KMS-11 (cell line): Measurements from ENCODE around the gene NAGLU.

Source experiments
- H2AFZ ChIP-seq: fragments of 200-600 bp; sonication (generic); 2 replicates; pipeline ENCODE4 v1.6.1; 2016; ENCODE audit warnings: antibody characterized with exemption, mixed run types, low read depth
- H3K27ac ChIP-seq: fragments of 200-600 bp; sonication (generic); 2 replicates; pipeline ENCODE4 v1.6.1; 2016; ENCODE audit warnings: mild to moderate bottlenecking, mixed run types
- H3K27me3 ChIP-seq: fragments of 200-600 bp; sonication (generic); 2 replicates; pipeline ENCODE4 v1.6.1; 2017; ENCODE audit warnings: mild to moderate bottlenecking, low read depth, mixed run types, moderate library complexity; ENCODE audit not compliant: insufficient read depth
- H3K36me3 ChIP-seq: fragments of 200-600 bp; sonication (generic); 2 replicates; pipeline ENCODE4 v1.6.1; 2017; ENCODE audit warnings: mild to moderate bottlenecking, mixed run types; ENCODE audit not compliant: insufficient read depth
- H3K4me1 ChIP-seq: fragments of 200-600 bp; sonication (generic); 2 replicates; pipeline ENCODE4 v1.6.1; 2016; ENCODE audit warnings: mild to moderate bottlenecking, low read depth, mixed run types; ENCODE audit not compliant: poor library complexity, severe bottlenecking
- H3K4me2 ChIP-seq: fragments of 200-600 bp; sonication (generic); 2 replicates; pipeline ENCODE4 v1.7.0; 2016; ENCODE audit warnings: mild to moderate bottlenecking, mixed run types
- H3K4me3 ChIP-seq: fragments of 200-600 bp; sonication (generic); IDR thresholded peaks from 2 replicates; pipeline ENCODE4 v1.6.1; 2017; ENCODE audit warnings: low read depth, low read length, mixed read lengths; ENCODE audit not compliant: insufficient read depth
- H3K79me2 ChIP-seq: fragments of 200-600 bp; sonication (generic); 2 replicates; pipeline ENCODE4 v1.6.1; 2016; ENCODE audit warnings: low read depth, mixed run types; ENCODE audit not compliant: insufficient read depth
- H3K9ac ChIP-seq: fragments of 200-600 bp; sonication (generic); 2 replicates; pipeline ENCODE4 v1.6.1; 2016; ENCODE audit warnings: mild to moderate bottlenecking, mixed run types
- H4K20me1 ChIP-seq: fragments of 200-600 bp; sonication (generic); 2 replicates; pipeline ENCODE4 v1.6.1; 2016; ENCODE audit warnings: mild to moderate bottlenecking, mixed run types; ENCODE audit not compliant: insufficient read depth
- TF ChIP-seq, protein P1 (sequence below): fragments of 200-600 bp; sonication (generic); conservative IDR thresholded peaks from 2 replicates; pipeline ENCODE4 v1.6.1; 2017; ENCODE audit warnings: low read depth, mild to moderate bottlenecking, antibody characterized with exemption, low read length, moderate library complexity, mixed read lengths

NAGLU gene

DNA sequence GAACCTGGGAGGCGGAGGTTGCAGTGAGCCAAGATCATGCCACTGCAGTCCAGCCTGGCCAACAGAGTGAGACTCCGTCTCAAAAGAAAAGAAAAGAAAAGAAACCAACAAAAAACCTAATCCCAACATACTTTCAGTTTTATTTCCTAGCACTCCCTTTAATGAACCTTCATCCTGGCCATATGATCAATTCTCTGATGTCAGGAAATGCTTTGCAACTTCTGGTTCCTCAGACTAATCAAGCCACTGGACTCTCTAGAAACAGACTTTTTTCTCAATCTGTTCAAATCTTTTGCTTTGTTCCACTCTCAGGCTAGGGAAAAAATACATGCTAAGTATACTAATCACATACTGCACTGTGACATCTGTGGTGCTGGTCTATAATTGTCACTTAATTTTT is 54.8 kb downstream of the NAGLU start:
- Histone ChIP-seq H3K4me2 (no peak overlapping the region), H3K9ac (no peak overlapping the region), H3K79me2 (peaks cover 9% of the 10 kb centered on the region; the same call in 1 of the 2 replicates), H3K27ac (no peak overlapping the region), H3K36me3 (0 out of 2 replicates have a peak, but pooled peaks cover 4% of the 10 kb centered on the region), H3K27me3 (no peaks in the 10 kb centered on the region), H4K20me1 (no peaks in the 10 kb centered on the region), H3K4me1 (peaks cover 31% of the 10 kb centered on the region), H3K4me3 (no peak overlapping the region), H2AFZ (no peak overlapping the region)
- TF ChIP-seq, protein P1, sequence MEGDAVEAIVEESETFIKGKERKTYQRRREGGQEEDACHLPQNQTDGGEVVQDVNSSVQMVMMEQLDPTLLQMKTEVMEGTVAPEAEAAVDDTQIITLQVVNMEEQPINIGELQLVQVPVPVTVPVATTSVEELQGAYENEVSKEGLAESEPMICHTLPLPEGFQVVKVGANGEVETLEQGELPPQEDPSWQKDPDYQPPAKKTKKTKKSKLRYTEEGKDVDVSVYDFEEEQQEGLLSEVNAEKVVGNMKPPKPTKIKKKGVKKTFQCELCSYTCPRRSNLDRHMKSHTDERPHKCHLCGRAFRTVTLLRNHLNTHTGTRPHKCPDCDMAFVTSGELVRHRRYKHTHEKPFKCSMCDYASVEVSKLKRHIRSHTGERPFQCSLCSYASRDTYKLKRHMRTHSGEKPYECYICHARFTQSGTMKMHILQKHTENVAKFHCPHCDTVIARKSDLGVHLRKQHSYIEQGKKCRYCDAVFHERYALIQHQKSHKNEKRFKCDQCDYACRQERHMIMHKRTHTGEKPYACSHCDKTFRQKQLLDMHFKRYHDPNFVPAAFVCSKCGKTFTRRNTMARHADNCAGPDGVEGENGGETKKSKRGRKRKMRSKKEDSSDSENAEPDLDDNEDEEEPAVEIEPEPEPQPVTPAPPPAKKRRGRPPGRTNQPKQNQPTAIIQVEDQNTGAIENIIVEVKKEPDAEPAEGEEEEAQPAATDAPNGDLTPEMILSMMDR: no peak

DNA sequence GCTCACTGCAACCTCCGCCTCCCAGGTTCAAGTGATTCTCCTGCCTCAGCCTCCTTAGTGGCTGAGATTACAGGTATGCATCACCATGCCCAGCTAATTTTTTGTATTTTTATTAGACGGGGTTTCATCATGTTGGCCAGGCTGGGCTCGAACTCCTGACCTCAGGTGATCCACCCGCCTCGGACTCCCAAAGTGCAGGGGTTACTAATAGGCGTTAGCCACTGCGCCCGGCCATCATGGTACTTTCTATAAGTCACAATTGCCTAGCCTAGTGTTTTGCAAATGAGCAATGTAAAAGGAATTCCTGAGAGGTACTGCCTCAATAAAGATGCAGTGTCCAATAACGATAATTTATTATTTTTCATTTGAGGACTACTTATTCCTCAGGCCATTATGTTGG is 55.4 kb downstream of the NAGLU start:
- Histone ChIP-seq H3K36me3 (0 out of 2 replicates have a peak, but pooled peaks cover 4% of the 10 kb centered on the region), H3K4me1 (peaks cover 26% of the 10 kb centered on the region), H3K4me3 (no peak overlapping the region), H3K9ac (no peak overlapping the region), H3K79me2 (peaks cover 9% of the 10 kb centered on the region; the same call in 1 of the 2 replicates), H3K4me2 (no peak overlapping the region), H2AFZ (no peak overlapping the region), H3K27ac (no peak overlapping the region), H3K27me3 (no peaks in the 10 kb centered on the region), H4K20me1 (no peaks in the 10 kb centered on the region)
- TF ChIP-seq, protein P1: no peak
